ENCODE results near the gene ATP6V0A1.

DNA sequence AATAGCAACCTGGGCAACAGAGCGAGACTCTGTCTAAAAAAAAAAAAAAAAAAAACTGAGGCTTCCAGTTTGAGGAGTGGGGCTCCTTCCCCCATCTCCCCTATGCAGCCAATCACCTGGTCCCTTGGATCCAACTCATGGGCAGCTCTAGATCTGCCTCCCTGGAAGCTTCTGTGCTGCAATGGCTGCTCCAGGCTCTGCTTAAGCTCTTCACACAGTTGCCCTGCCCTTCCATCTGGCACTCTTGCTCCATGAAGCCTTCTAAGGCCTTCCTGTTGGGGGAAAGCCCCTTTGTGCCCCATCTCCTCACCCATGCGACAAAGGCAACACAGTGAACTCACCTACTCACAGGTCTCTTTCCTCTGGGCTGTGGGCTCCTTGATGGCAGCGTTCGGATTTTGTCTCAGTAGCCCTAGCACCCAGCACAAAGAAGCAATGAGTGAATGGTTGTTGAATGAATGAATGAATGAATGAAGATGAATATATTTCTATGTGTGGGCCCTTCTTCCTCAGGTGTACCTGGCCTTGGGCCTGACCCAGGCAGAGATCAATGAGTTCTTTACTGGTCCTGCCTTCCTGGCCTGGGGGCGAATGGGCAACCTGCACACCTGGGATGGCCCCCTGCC, 79.3 kb downstream of the ATP6V0A1 start:
- TF ChIP-seq CTCF (IDR thresholded peaks at IDR 0.05) (no peak), POLR2A (IDR thresholded peaks at IDR 0.05) (no peak)
